Hepatocyte (in vitro differentiated cells): ENCODE results near the gene CDS2.

Experiments used
- CTCF ChIP-seq: fragments of 200-600 bp; sonication (generic); IDR thresholded peaks from 2 replicates; pipeline ENCODE4 v1.5.1; 2016; ENCODE audit warnings: antibody characterized with exemption, mild to moderate bottlenecking; ENCODE audit not compliant: poor library complexity
- EZH2 ChIP-seq: fragments of 200-600 bp; sonication (generic); IDR thresholded peaks from 2 replicates; pipeline ENCODE4 v1.6.1; 2016; ENCODE audit warnings: antibody characterized with exemption, mild to moderate bottlenecking, borderline replicate concordance

DNA sequence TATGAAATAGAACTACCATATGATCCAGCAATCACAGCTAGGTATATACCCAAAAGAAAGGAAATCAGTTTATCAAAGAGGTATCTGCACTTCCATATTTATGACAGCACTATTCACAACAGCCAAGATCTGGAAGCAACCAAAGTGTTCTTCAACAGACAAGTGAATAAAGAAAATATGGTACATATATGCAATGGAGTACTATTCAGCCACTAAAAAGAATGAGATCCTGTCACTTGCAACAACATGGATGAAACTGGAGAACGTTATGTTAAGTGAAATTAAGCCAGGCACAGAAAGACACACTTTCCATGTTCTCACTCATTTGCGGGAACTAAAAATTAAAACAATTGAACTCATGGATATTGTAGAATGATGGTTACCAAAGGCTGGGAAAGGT lies 22.3 kb upstream of the CDS2 start:
- TF ChIP-seq CTCF = no peak
- TF ChIP-seq EZH2 = no peak
